Endodermal cell (in vitro differentiated cells): ENCODE results near the gene PNRC2. TPM values are rescaled to one million over a fixed set of nuclear protein-coding genes. Genes with fewer than 3 reads are reported as not detected.
A peak's percentile ranks its signal among the peaks of the same experiment; 100 is the strongest.

Source experiments
- DNase-seq: peaks from one replicate; pipeline ENCODE4 v3.0.0-alpha.2; 2017
- H3K27ac ChIP-seq: 2 replicates; pipeline ENCODE4 v1.5.1; 2013; ENCODE audit warnings: mild to moderate bottlenecking, low read depth, low read length, moderate library complexity
- H3K27me3 ChIP-seq: 2 replicates; pipeline ENCODE4 v1.6.1; 2013; ENCODE audit warnings: mild to moderate bottlenecking, low read length, moderate library complexity; ENCODE audit not compliant: insufficient read depth, control insufficient read depth, poor library complexity, severe bottlenecking
- H3K36me3 ChIP-seq: 2 replicates; pipeline ENCODE4 v1.7.0; 2013; ENCODE audit warnings: mild to moderate bottlenecking, low read length, moderate library complexity; ENCODE audit not compliant: control insufficient read depth, insufficient read depth
- H3K4me1 ChIP-seq: one replicate; pipeline ENCODE4 v1.7.0; 2013; ENCODE audit warnings: low read length; ENCODE audit not compliant: control insufficient read depth, insufficient read depth
- H3K4me3 ChIP-seq: 2 replicates; pipeline ENCODE4 v1.5.1; 2013; ENCODE audit warnings: mild to moderate bottlenecking, low read length, moderate library complexity
- H3K9ac ChIP-seq: 2 replicates; pipeline ENCODE4 v1.6.1; 2013; ENCODE audit warnings: mild to moderate bottlenecking, low read length, moderate library complexity; ENCODE audit not compliant: poor library complexity, severe bottlenecking; ENCODE audit errors: extremely low read depth
- H3K9me3 ChIP-seq: 2 replicates; pipeline ENCODE4 v1.6.1; 2013; ENCODE audit warnings: mild to moderate bottlenecking, low read length, moderate library complexity; ENCODE audit not compliant: control insufficient read depth
- H3K27ac Mint-ChIP-seq: 2 replicates; pipeline ENCODE4 v1.8.0; 2020; ENCODE audit warnings: mixed read lengths
- H3K27me3 Mint-ChIP-seq: 2 replicates; pipeline ENCODE4 v1.8.0; 2021; ENCODE audit warnings: mild to moderate bottlenecking, mixed read lengths; ENCODE audit not compliant: insufficient read depth
- H3K36me3 Mint-ChIP-seq: 2 replicates; pipeline ENCODE4 v1.8.0; 2020; ENCODE audit warnings: low read depth, mixed read lengths
- H3K4me1 Mint-ChIP-seq: 2 replicates; pipeline ENCODE4 v1.8.0; 2020; ENCODE audit warnings: mixed read lengths
- H3K4me3 Mint-ChIP-seq: 2 replicates; pipeline ENCODE4 v1.8.0; 2020; ENCODE audit warnings: mild to moderate bottlenecking, moderate library complexity, mixed read lengths
- H3K9me3 Mint-ChIP-seq: 2 replicates; pipeline ENCODE4 v1.8.0; 2020; ENCODE audit warnings: mild to moderate bottlenecking, mixed read lengths
- CTCF ChIP-seq: fragments of 200-600 bp; sonication (generic); conservative IDR thresholded peaks from 2 replicates; pipeline ENCODE4 v1.5.0; 2021; ENCODE audit warnings: antibody characterized with exemption, mild to moderate bottlenecking
- WGBS, 2 experiments: methylation state at CpG; one replicate each; pipeline versions ENCODE4 v1.1.5 to v1.1.7; 2013; ENCODE audit warnings: missing lambda C conversion rate in 2 of 2, mixed read lengths in 1 of 2; ENCODE audit not compliant: insufficient coverage in 1 of 2, insufficient read length in 1 of 2; 5-methylcytosine and 5-hydroxymethylcytosine counted together
- total RNA-seq, 2 donors: library from RNA; stranded (reverse); fragmentation: NEBNext Ultra II Directional in 1 of 2; extraction: Animal tissue kit (Norgen Biotek cat#: 25700) in 1 of 2; gene quantifications; 2 replicates in 1 of 2; 3 replicates in 1 of 2; pipeline ENCODE4 v1.2.1, GENCODE V29; 2021

Gene PNRC2
- total RNA-seq, 2 donors from 2014 or later, result 107 to 108 TPM

- Histone ChIP-seq H3K36me3 (no peaks in the 10 kb centered on the region), H3K4me3 (no peak overlapping the region), H3K27ac (no peak overlapping the region), H3K27me3 (no peaks in the 10 kb centered on the region), H3K9ac (no peak overlapping the region), H3K9me3 (no peaks in the 10 kb centered on the region), H3K4me1 (peaks cover 2% of the 10 kb centered on the region)
- no peak overlapping the region for H3K4me3 Mint-ChIP-seq
- peaks cover 2% of the 10 kb centered on the region for H3K27me3 Mint-ChIP-seq
- 89 to 97% methylated on average over 4 of the region's 4 CpGs for WGBS, 2 experiments
- no peaks in the 10 kb centered on the region for H3K36me3 Mint-ChIP-seq
- no peaks in the 10 kb centered on the region for H3K9me3 Mint-ChIP-seq
- TF ChIP-seq CTCF, result no peak
- no peak overlapping the region for H3K27ac Mint-ChIP-seq
- no peak for DNase-seq
- peaks cover 5% of the 10 kb centered on the region for H3K4me1 Mint-ChIP-seq
These were observed 44.7 kb upstream of the PNRC2 start for GRCh38 chr1:23914921-23915320.

DNA sequence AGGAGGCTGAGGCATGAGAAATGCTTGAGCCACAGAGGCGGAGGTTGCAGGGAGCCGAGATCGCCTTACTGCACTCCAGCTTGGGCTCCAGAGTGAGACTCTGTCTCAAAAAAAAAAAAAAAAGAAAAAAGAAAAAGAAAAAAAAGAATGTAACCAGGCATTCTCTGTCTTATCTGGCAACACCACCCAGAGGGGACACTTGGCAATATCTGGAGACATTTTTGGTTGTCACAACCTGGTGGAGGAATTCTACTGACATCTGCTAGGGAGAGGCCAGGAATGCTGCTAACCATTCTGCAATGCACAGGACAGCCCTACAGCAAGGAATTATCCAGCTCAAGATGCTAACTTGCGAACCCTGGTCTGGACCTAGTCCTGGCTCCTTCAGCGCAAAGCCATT lies 44.2 kb upstream of the PNRC2 start:
- Mint-ChIP-seq H3K4me1 (peaks cover 5% of the 10 kb centered on the region), H3K27me3 (peaks cover 2% of the 10 kb centered on the region), H3K4me3 (no peak overlapping the region), H3K27ac (no peak overlapping the region), H3K36me3 (no peaks in the 10 kb centered on the region), H3K9me3 (no peaks in the 10 kb centered on the region)
- no peak for TF ChIP-seq CTCF
- Histone ChIP-seq H3K27ac (no peak overlapping the region), H3K36me3 (no peaks in the 10 kb centered on the region), H3K9me3 (no peaks in the 10 kb centered on the region), H3K4me3 (no peak overlapping the region), H3K9ac (no peak overlapping the region), H3K4me1 (peaks cover 7% of the 10 kb centered on the region), H3K27me3 (no peaks in the 10 kb centered on the region)
- DNase-seq, result no peak
- WGBS, 2 experiments, result 82 to 93% methylated on average over 4 to 5 of the region's 5 CpGs

- Histone ChIP-seq H3K9me3 (no peaks in the 10 kb centered on the region), H3K27me3 (no peaks in the 10 kb centered on the region), H3K4me1 (peaks cover 7% of the 10 kb centered on the region), H3K4me3 (no peak overlapping the region), H3K36me3 (no peaks in the 10 kb centered on the region), H3K27ac (no peak overlapping the region), H3K9ac (no peak overlapping the region)
- no peaks in the 10 kb centered on the region for H3K9me3 Mint-ChIP-seq
- no peaks in the 10 kb centered on the region for H3K36me3 Mint-ChIP-seq
- DNase-seq, result peak; percentile 93
- peaks cover 2% of the 10 kb centered on the region for H3K27me3 Mint-ChIP-seq
- TF ChIP-seq CTCF, result peak; percentile 81
- WGBS, 2 experiments, result 65 to 73% methylated on average over 9 to 12 of the region's 12 CpGs
- H3K4me3 Mint-ChIP-seq, result no peak overlapping the region
- no peak overlapping the region for H3K27ac Mint-ChIP-seq
- peaks cover 5% of the 10 kb centered on the region for H3K4me1 Mint-ChIP-seq
These were observed 43.2 kb upstream of the PNRC2 start for GRCh38 chr1:23916209-23917131.
